T-helper 1 cell treated with Interleukin-12 subunit alpha and Interleukin-12 subunit beta and Interleukin-4 antibody, amounts not matched to agents 30 ng/mL and 1 ng/mL, for 36 hours (primary cell): ENCODE data around the gene RANBP17. TPM values are rescaled to one million over a fixed set of nuclear protein-coding genes. Genes with fewer than 3 reads are reported as not detected.

Source experiments
- total RNA-seq: library from RNA; stranded (reverse); gene quantifications from 2 replicates; pipeline ENCODE4 v1.2.3, GENCODE V29; 2022

RANBP17 gene
- total RNA-seq, 1 donor from 2014 or later, result not detected

Other genes with a start within 250 kb of the RANBP17 start
- gene GABRP, start 78.3 kb upstream of the RANBP17 start, total RNA-seq, result not detected in 2 replicates